HG03521 (cell line): ENCODE measurements around the gene UBE3C.

ENCODE experiments used
- ATAC-seq: cut with Tn5 transposase; IDR thresholded peaks from one replicate; pipeline ENCODE4 v1.9.1; 2021; ENCODE audit warnings: mild to moderate bottlenecking, moderate library complexity; ENCODE audit not compliant: unreplicated experiment

UBE3C gene

DNA sequence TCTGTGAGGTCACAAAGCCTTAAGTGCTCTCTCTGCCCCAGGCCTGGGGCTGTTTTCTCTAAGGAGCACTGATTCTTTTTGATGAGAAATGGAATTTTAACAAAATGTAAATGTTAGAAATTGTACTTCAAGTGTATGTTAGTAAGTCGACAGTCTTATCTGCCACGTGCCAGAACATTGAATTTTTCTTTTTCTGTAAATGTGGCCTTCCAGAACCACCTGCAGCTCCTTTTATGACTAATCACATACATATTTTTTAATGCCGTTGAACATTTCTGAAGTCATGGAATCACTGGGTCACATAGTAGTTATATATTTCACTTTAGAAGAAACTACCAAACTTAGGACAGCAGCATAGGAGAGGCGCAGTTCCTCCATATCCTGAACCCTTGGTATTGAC is 38.0 kb downstream of the UBE3C start:
- no peak for ATAC-seq

DNA sequence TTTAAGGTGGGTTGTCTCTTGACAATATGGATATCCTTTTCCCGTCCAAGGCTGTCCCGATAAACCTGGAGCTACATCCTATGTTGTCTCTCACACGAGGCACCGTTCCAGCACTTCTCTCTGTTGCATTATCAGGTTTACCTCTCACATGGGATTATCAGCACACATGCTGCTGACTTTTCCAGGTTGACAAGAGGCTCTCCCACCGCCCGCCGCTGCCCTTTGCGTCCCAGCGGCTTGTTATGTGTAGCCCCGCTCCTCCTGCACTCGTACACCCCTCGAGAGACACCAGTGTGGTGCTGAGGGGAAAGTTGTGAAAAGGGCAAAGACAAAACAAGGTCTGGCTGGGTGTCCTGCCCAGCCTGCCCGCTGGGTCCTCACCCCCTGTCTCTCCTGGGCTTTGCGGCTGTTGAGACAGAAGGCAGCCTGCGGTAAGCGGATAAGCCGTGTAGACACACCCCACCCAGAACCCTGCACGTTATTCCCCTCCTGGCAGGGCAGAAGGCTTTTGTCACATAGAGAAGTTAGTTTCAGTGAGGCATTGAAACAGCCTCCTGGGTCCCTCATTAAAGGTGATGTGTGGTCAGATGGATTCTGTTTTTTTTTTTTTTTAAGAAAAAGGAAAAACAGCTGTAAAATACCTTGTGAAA is 38.7 kb downstream of the UBE3C start:
- ATAC-seq: no peak

DNA sequence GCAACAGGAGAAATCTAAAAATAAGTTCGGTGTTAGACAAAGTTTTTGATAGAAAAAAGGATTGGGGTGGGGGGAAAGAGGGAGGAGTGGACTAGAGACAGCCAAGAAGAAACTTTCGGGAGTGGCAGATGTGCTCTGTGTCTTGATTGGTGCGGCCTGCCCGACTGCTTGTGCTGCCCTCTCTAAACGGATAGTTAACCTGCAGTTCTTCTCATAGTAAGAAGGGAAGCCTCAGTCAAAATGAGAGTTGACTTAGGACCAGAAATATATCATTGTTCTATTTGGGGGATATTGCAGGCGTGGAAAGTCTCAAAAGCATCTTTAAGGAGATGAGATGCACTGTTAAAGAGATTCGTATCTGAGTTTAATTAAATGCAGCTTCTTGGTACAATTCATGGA is 39.3 kb downstream of the UBE3C start:
- no peak for ATAC-seq

DNA sequence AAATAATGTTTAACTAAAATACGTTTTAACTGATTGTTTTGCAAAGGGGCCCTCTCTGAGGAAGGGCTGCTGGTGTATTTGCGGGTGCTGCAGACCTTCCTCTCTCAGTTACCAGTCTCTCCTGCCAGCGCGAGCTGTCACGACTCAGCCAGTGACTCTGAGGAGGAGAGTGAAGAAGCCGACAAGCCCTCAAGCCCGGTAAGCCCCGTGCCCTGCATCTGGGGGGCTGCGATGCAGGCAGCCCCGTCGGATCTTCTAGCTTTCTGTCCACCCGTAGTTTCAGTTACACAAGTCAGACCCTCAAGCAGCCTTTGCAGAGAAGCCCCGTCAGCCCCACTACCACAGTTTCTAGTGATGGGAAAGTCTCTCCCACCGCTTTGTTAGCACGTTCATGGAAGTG is 45.1 kb downstream of the UBE3C start:
- ATAC-seq: no peak

DNA sequence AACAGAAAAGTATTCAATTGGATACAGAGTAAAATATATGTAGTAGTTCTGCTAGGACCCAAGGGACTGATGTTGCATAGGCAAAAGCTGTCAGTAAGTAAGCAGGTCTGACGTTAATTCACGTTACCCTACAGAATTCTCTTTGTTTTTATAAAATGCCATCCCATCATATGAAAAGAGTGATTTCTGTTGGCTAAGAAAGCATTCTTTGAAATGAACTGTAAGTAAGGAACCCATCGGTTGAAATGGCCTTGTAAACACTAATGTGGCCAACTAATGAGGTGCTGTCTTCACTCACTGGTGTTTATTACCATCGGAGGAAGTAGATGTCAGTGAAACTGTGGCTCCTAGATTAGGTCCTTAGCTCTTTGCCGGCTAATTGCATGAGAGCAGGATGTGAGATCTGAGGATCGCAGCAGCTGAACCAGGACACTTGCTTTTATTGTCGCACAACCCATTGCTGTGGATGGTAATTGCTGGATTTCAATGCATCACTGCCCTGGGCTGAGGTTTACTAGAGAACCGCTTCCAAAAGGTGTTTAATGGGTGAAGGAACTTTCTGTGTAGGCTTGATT is 49.5 kb downstream of the UBE3C start:
- ATAC-seq: no peak

DNA sequence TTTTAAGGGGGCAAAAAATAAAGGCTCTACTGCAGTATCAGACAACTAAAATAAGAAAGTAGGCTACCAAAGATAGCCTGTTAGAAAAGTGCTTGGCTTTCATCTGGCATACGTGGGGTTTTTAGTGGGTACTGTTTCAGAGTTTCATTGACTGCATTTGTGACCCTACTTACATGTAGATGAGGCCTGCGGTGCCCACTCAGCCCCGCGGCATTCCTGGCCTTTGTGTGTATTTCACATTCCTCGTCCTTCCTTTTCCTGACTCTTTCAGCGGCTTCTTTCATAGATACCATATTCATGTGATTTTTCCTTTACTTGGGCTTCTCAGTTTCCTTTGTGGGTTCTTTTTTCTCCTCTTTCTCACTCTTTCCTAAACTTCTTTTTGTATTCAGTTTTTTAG is 50.7 kb downstream of the UBE3C start:
- no peak for ATAC-seq

DNA sequence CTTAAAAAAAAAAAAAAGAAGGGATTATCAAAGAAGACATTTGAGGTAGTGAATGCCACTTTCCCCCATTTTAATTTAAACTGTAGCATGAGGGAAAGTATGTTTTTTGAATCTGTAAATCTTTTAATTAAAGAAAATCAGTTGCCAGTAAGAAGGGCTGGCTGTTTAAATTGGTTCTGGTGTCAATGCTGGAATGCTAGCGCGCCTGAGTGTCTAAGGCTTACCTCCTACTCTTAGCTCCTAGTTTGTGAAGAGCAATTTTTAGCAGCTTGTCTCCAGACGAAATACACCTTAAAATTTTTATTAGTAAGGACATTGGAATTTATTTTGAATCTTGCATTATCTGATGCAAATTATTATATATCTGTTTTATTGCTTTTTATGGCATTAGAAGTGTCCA is 54.1 kb downstream of the UBE3C start:
- ATAC-seq: no peak

DNA sequence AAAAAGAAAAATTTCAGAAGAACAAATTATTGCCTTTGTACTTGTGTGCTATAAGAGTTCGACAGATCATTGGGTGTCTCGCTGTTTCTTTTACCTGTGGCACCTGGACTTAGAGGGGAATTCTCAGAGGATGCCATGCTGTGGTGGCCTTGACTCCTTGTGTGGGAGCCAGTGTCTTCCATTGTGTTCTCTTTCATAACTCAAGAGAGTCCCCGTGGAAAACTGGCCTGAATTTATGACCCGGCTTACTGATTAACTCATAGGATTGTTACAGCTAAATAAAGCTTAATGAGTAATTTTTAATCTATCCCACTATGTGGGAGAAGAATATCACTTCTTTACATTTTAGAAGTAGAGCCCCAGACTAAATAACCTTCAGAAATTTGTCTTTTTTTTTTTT is 54.5 kb downstream of the UBE3C start:
- no peak for ATAC-seq

DNA sequence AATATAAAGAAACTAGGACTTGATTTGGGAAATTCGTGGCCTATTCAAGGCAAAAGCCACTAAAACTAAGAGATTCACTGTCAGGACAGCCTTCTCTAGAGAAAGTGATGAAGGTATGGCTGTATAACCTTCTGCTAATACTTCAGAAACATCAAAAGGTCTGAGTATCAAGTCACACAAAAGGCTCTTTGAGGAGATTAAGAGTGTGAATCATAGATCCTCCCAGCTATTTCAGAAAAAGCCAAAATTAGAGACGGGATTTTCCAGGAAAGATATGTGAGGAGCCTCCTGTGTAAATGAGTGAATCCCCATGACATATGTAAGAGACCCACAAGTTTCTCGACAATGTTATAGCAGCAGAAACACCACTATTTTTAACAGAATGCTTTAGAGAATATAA is 56.2 kb downstream of the UBE3C start:
- ATAC-seq: no peak

DNA sequence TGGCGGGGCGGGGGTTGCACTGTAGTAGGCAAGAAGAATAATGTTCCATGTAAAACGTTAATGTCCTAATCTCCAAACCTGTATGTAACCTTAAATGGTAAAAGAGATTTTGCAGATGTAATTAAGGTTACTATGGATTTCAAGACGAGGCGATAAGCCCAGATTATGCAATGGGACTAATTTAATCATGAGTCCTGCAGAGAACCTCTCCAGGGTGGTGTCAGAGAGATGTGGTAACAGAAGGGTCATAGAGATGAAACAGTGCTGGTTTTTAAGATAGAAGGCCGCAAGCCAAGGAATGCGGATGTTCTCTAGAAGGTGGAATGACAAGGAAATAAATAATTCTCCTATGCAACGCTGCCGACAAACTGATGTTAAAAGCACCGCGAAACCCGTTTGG is 57.1 kb downstream of the UBE3C start:
- no peak for ATAC-seq

DNA sequence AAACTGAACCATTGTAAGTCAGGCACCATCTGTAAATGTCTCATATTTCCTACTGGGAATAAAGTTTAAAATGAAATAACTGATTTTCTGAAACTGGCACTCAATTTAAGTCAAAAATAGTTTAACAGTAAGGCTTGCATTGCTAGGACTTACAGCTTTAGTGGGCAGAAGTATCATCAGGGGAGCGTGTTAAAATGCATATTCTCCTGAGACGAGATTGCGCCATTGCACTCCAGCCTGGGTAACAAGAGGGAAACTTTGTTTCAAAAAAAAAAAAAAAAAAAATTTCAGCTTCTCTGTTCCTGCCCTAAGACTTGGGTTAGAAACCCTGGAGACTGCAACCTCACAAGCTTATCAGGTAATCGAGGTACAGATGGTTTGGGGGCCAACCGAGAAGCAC is 65.4 kb downstream of the UBE3C start:
- no peak for ATAC-seq

DNA sequence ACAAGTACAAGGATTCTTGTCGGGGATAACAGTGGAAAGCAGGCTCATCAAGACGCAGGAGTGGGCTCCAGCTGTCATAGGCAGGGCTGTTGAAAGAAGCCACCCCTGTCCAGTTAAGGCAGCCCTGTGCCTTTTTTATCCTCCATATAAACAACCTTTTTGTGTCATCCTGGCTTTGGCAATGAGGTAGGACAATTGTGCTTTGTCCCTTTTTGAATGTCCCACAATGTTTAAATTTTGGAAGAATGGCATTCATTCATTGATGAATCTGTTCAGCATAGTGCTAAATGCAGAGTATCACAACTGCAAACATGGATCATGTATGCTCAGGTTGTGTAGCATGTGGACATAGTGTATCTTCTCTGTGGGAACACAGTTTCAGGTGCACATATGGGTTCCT is 66.7 kb downstream of the UBE3C start:
- ATAC-seq: no peak

DNA sequence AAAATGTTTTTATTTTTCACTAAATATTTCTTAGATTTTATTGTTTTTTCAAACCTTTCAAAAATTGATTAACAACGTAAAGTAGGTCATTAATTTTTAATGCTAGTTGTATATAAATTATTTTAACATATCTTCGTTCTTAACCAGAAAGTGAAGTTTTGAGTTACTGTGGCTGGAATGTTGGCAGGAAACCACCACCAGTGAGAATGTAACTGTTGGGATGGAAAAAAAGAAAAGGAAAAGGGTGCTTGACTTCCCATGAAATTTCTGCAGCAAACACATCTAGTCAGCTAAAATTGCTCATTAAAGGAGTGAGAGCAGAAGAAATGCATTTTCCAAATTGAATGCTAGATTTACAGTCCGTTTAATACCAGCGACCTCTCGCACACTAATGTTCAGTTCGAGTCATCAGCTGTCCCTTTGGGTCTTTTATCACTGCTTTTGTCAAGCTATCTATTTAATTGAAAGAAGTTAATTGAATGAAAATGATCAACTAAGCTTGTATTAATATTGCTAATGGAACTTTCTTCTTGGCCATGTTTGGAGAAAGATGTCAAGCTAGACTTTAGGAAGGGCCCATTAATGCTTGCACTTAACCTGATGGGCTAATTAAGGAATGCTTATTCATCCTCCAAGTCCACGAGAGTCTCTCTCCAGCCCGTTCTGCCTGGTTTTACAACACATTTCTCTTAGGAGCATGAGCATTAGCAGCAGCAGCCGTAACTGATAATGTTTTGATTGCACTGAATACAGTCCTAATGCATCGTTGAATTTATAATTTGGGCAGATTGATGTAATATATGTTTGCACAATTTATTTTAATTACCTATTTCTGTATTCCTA is 70.1 kb downstream of the UBE3C start:
- no peak for ATAC-seq

DNA sequence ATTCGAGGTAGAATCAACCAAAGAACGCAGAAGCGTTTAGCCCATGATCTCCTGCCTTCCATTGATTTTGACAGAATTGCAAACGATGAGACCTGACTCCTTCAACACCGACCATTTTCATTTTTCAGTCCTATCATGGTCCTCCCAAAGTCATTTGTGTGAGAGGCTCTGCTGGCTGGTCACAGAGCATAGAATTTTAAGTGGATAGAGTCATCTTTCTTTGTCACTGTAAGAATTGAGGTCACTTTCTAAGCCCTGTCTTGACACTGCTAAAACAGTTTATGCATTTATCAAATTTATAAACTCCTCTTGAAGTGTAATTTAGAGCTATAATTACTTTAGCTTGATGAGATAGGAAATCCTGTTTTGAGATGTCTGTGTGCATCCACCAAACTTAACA is 72.0 kb downstream of the UBE3C start:
- no peak for ATAC-seq

DNA sequence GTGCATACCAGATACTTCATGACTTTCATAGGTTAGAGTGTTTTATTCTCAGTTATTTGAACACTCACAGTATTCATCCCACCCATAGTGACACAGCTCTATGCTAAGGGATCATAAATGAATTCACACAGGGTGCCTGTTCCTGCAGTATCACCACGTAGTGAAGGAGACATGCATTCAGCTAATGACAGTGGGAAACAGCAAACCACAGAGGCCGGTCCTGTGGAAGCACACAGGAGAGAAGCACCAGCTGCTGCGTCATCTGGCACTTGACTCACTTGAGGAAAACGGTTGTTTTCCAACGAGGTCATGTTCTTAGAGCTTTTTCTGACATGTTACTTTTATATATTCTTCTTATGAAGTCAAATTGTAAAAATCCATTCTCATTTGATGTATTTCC is 73.0 kb downstream of the UBE3C start:
- ATAC-seq: no peak

DNA sequence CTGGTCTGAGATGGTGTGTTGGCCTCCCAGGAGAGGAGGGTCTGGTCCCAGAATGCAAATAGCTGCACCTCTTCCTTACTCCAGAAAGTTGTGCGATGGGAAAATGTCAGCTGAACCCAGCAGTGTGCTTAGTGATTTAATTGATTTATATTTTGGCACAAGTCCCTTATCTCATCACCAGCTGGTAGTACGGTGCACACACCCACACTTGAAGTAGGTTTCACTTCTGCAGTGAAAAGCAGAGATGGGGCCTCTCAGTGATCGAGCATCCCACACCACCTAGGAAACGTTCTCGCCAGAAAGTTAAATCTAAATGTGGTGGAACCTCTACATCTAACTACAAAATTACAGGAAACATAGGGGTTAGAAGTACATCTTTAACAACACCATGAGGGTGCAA is 80.4 kb downstream of the UBE3C start:
- ATAC-seq: peak; percentile 75

DNA sequence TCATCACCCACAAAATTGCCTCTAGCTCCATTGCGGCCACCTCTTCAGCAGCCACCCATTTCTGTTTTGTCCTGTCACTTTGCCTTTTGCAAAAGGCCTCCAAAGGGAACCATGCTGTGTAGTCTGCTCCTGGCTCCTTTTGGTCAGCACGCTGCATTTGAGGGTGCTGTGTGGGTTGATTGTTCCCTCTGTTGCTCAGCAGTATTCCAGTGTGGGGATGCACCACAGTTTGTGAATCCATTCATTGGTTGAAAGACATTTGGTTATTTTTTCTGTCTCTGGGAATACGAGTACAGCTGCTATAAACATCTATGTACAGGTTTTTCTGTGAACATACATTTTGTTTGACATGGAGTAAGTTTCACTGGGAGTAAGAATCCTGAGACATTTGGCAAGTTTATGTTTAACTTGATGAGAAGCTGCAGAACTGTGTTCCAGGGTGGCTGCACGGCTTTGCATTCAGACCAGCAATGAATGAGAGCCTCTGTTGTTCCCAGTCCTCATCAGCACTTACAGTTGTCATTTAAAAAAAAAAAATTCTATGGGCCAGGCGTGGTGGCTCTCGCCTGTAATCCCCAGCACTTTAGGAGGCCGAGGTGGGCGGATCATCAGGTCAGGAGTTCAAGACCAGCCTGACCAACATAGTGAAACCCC is 82.3 kb downstream of the UBE3C start:
- no peak for ATAC-seq

DNA sequence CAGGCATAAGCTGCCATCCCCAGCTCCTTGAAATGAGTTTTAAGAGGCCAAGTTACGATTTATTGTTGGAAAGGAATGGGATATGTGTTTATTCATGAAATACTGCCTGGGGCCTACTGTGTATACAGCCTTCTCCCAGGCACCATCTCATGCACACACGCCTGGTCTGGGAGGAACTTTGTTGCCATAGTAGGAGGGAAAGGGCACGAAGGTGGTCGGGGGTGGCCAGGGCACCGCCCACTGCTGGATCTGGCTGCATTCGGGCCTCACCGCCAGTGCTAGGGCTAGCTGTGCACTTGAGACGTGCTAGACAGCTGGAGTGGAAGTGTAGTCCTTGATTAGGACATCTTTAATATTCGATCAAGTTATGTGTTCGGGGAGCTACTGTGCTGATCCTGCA is 84.0 kb downstream of the UBE3C start:
- no peak for ATAC-seq

DNA sequence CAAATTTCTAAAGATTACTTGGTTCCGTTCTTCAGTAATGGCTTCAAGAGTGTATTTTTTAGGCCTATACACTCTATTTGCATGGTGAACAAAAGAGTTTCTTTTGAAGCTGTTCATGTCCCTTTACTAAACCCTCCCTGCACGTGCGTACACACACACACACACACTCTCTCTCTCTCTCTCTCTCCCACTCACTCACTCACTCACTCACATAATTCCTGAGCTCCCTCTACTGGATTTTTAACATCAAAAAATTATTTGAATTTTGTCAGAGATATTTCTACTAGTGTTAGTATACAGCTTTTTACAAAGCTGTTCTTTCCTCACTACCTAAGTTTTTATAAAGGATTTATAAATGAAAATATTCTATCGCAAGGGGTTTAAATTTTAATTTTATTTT is 85.9 kb downstream of the UBE3C start:
- no peak for ATAC-seq

DNA sequence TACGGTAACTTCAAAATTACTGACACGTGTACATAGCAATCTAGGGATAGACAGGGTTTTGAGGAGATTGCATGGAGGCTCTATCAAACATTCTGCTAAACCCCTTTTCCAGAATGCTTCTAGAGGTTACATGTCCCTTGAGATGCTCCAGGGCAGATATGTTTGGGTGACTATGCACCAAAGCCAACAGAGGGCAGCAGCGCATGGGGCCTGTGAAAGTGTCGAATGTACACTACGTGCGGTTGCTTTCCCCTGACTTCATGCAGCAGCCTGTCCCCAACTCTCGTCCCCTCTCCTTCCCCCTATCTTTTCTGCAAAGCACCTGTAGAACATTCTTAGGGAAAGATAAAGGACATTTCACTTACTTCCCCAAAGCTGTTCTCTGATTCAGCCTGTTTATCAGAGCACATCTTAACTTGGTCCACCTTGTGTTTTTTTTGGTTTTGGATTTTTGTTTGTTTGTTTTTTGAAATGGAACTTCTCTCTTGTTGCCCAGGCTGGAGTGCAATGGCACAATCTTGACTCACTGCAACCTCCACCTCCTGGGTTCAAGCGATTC is 90.2 kb downstream of the UBE3C start:
- no peak for ATAC-seq

DNA sequence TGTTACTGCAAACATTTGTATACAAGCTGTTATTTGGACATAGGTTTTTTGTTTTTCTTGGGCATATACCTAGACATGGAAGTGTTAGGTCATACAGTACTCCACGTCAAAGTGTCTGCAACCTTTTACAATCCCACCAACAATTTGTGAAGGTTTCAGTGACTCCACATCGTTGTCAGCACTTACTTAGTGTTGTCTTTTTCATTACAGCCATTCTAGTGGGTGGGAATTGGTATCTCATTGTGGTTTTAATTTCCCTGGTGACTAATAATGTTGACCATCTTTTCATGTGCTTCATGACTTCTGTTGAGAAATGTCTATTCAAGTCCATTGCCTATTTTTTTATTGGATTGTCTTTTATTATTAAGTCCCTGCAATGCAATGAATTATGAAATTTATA is 95.0 kb downstream of the UBE3C start:
- no peak for ATAC-seq

DNA sequence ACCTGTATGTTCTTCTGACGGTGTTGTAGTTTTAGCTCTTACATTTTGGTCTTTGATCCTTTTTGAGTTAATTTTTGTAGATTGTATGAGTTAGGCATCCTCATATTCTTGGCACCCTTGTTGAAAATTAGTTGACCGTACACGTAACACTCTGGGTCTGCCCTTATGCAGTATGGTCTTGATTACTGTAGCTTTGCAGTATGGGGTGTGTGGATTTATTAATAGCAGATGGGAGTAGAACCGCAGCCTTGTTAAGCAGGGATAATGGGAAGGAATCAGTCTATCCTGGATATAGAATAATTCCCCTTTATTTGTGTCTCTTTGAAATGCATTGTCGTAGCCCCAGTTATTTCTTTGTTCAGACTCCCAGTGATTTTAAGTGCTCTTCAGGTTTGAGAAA is 95.5 kb downstream of the UBE3C start:
- ATAC-seq: no peak
